Loucy (cell line): Measurements from ENCODE around the gene QSOX1.

Experiments used
- H2AFZ ChIP-seq: fragments of 200-600 bp; sonication (generic); 2 replicates; pipeline ENCODE4 v1.6.0; 2016; ENCODE audit warnings: antibody characterized with exemption, mild to moderate bottlenecking, low read length, moderate library complexity
- H3F3A ChIP-seq: fragments of 200-600 bp; 2 replicates; pipeline ENCODE4 v1.6.0; 2016; ENCODE audit warnings: antibody characterized with exemption, low read depth, mild to moderate bottlenecking
- H3K27me3 ChIP-seq: fragments of 200-600 bp; sonication (generic); 2 replicates; pipeline ENCODE4 v1.6.1; 2014; ENCODE audit warnings: low read length, mild to moderate bottlenecking; ENCODE audit not compliant: insufficient read depth, poor library complexity, severe bottlenecking
- H3K36me3 ChIP-seq: fragments of 200-600 bp; sonication (generic); 2 replicates; pipeline ENCODE4 v1.6.1; 2016; ENCODE audit warnings: low read length; ENCODE audit not compliant: insufficient read depth
- H3K4me1 ChIP-seq: fragments of 200-600 bp; sonication (generic); 2 replicates; pipeline ENCODE4 v1.5.1; 2014; ENCODE audit warnings: low read length, mild to moderate bottlenecking; ENCODE audit not compliant: insufficient read depth, poor library complexity, severe bottlenecking
- H3K4me2 ChIP-seq: fragments of 200-600 bp; sonication (generic); 2 replicates; pipeline ENCODE4 v1.6.0; 2014; ENCODE audit warnings: antibody characterized with exemption, low read length, low read depth, mild to moderate bottlenecking; ENCODE audit not compliant: poor library complexity, severe bottlenecking
- H3K4me3 ChIP-seq: fragments of 200-600 bp; sonication (generic); 2 replicates; pipeline ENCODE4 v1.5.1; 2014; ENCODE audit warnings: low read length, mild to moderate bottlenecking, mixed read lengths; ENCODE audit not compliant: poor library complexity, severe bottlenecking
- H3K79me2 ChIP-seq: fragments of 200-600 bp; sonication (generic); 2 replicates; pipeline ENCODE4 v1.6.1; 2014; ENCODE audit warnings: low read length; ENCODE audit not compliant: insufficient read depth
- H3K9ac ChIP-seq: fragments of 200-600 bp; sonication (generic); 2 replicates; pipeline ENCODE4 v1.6.0; 2014; ENCODE audit warnings: mild to moderate bottlenecking, low read depth, low read length, moderate library complexity; ENCODE audit not compliant: poor library complexity, severe bottlenecking
- H3K9me2 ChIP-seq: fragments of 200-600 bp; sonication (generic); replicated peaks from 2 replicates; pipeline ENCODE4 v1.6.1; 2016; ENCODE audit warnings: low read depth, low read length, mixed read lengths
- H3K9me3 ChIP-seq: fragments of 200-600 bp; sonication (generic); 2 replicates; pipeline ENCODE4 v1.6.1; 2014; ENCODE audit warnings: mild to moderate bottlenecking, antibody characterized with exemption, low read length, low read depth; ENCODE audit not compliant: insufficient read depth
- H4K20me1 ChIP-seq: fragments of 200-600 bp; sonication (generic); 2 replicates; pipeline ENCODE4 v1.6.0; 2014; ENCODE audit warnings: antibody characterized with exemption, low read length, mild to moderate bottlenecking; ENCODE audit not compliant: insufficient read depth, poor library complexity, severe bottlenecking
- EZH2phosphoT487 ChIP-seq: fragments of 200-600 bp; IDR thresholded peaks from 2 replicates; pipeline ENCODE4 v1.6.1; 2018; ENCODE audit warnings: antibody characterized with exemption, mild to moderate bottlenecking, moderate library complexity, borderline replicate concordance
- TF ChIP-seq, protein P1 (sequence below): fragments of 200-600 bp; sonication (generic); conservative IDR thresholded peaks from 2 replicates; pipeline ENCODE4 v1.5.1; 2014; ENCODE audit warnings: mild to moderate bottlenecking, antibody characterized with exemption, low read length

QSOX1 gene

DNA sequence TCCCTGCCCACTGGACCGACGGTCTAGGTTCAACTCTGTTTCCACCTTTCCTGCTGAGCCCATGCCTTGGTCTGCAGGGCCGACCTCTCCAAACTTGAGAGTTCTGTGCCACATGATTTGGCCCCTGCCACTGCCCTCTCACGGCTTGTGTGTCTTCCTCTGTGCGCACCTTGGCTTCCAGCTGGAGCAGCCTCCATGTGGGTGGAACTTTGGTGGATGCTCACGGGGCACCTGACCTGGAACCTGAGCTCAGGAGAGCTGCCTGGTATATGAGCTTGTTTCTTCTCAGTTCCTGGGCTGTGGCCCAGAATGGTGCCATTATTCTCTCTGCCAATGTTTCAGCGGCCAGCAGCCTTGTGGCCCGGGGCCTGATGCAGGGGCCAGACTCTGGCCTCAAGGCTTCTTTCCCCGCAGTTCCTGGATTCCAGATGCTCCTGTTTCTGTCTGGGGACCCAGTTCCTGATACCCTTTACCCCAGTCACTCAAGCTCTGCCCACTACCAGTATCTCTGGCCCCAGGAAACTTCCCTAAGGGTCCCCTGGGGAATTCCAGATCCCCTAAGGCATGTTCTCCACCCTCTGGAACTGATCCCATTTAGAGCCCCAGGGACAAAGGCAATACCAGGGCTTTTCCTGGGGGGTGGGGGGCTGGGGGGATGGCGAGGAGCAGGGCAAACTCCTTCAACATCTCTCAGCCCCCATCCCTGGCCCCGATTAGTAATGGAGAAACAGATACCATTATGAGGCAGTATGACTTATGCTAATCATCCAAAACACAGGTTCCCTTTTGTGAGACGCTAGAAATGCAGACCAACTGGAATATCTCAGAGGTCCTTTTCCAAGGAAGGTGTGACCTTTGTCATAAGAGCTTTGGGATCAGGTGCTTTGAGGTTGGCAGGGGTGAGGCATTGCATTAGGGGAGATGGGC, 11.1 kb downstream of the QSOX1 start:
- no peaks in the 10 kb centered on the region for H3K27me3 ChIP-seq
- no peaks in the 10 kb centered on the region for H3K9me2 ChIP-seq
- no peaks in the 10 kb centered on the region for H3K9me3 ChIP-seq
- no peak overlapping the region for H3K4me3 ChIP-seq
- peaks cover 32% of the 10 kb centered on the region for H3K4me1 ChIP-seq
- no peaks in the 10 kb centered on the region for H3F3A ChIP-seq
- peaks cover 44% of the 10 kb centered on the region; the same call in 1 of the 2 replicates for H3K36me3 ChIP-seq
- TF ChIP-seq, protein P1, sequence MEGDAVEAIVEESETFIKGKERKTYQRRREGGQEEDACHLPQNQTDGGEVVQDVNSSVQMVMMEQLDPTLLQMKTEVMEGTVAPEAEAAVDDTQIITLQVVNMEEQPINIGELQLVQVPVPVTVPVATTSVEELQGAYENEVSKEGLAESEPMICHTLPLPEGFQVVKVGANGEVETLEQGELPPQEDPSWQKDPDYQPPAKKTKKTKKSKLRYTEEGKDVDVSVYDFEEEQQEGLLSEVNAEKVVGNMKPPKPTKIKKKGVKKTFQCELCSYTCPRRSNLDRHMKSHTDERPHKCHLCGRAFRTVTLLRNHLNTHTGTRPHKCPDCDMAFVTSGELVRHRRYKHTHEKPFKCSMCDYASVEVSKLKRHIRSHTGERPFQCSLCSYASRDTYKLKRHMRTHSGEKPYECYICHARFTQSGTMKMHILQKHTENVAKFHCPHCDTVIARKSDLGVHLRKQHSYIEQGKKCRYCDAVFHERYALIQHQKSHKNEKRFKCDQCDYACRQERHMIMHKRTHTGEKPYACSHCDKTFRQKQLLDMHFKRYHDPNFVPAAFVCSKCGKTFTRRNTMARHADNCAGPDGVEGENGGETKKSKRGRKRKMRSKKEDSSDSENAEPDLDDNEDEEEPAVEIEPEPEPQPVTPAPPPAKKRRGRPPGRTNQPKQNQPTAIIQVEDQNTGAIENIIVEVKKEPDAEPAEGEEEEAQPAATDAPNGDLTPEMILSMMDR, result no peak
- TF ChIP-seq EZH2phosphoT487, result no peak
- H3K79me2 ChIP-seq, result peaks cover 56% of the 10 kb centered on the region
- H2AFZ ChIP-seq, result no peak overlapping the region
- no peak overlapping the region for H3K4me2 ChIP-seq
- H4K20me1 ChIP-seq, result no peaks in the 10 kb centered on the region
- H3K9ac ChIP-seq, result no peak overlapping the region

DNA sequence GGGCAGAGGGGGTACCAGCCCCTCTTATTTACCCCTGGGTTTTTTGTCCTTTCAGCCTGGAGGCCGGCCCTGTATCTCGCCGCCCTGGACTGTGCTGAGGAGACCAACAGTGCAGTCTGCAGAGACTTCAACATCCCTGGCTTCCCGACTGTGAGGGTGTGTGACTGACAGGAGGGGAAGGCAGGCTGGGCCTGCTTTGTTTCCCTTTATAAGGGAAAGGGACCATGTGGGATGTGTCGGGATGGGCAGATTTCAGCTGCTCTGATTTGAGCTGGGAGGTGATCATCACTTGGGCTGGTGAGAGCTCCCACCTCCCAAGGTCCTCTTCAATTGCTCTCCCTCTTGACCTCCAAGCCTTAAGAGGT, 11.7 kb downstream of the QSOX1 start:
- Histone ChIP-seq H3K9me3 (no peaks in the 10 kb centered on the region), H3K27me3 (no peaks in the 10 kb centered on the region), H3K4me3 (no peak overlapping the region), H4K20me1 (no peaks in the 10 kb centered on the region), H3K36me3 (peaks cover 44% of the 10 kb centered on the region; the same call in 1 of the 2 replicates), H3K9ac (no peak overlapping the region), H3K79me2 (peaks cover 51% of the 10 kb centered on the region), H3K4me1 (peaks cover 27% of the 10 kb centered on the region), H3K9me2 (no peaks in the 10 kb centered on the region), H3K4me2 (no peak overlapping the region), H2AFZ (no peak overlapping the region), H3F3A (no peaks in the 10 kb centered on the region)
- TF ChIP-seq, protein P1, result no peak
- no peak for TF ChIP-seq EZH2phosphoT487

DNA sequence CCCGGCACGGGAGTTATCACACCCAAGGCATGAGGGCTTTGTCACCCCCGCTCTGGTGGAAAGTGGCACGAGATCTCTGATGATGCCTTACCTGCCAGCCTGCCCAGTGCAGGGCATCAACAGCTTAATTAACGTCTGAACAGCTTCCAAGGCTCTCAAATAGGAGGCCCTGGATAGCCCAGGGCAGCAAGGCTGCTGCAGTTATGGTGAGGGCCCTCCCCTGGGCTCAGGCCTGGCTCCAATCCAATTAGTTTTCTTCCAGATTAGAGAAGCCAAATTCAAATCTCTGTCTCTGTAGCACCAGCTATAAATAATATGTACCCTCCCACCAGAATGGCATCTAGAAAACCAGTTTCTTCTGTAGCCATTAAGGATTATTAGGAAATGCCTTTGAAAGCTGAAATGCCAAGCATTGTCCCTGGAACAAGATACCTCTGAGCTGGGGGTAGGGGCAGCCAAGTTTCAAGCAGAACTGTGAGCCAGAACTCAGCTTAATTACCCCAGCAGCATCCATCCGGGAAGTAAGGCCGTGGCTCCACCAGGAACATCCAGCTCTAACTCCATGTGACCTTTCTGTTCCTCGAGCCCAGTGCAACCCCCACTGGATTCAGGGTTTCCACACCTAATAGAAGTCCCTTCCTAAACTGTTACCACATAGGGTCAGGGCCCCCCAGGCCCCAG, 12.5 kb downstream of the QSOX1 start:
- H3K9me3 ChIP-seq, result no peaks in the 10 kb centered on the region
- peaks cover 43% of the 10 kb centered on the region for H3K79me2 ChIP-seq
- H3K4me3 ChIP-seq, result no peak overlapping the region

More for the DNA sequence above, 12.5 kb downstream of the QSOX1 start:
- no peak for TF ChIP-seq EZH2phosphoT487
- H3K4me1 ChIP-seq, result peaks cover 20% of the 10 kb centered on the region
- H3K36me3 ChIP-seq, result peaks cover 44% of the 10 kb centered on the region; the same call in 1 of the 2 replicates
- H3F3A ChIP-seq, result no peaks in the 10 kb centered on the region
- H3K9ac ChIP-seq, result no peak overlapping the region
- H4K20me1 ChIP-seq, result no peaks in the 10 kb centered on the region
- no peaks in the 10 kb centered on the region for H3K27me3 ChIP-seq
- no peaks in the 10 kb centered on the region for H3K9me2 ChIP-seq
- no peak overlapping the region for H3K4me2 ChIP-seq
- no peak overlapping the region for H2AFZ ChIP-seq
